Mucosa of stomach (tissue), 1 donor: ENCODE results near the gene SAV1.
A peak's percentile ranks its signal among the peaks of the same experiment; 100 is the strongest.
"Not testable (repeated sequence)": the region's sequence is repeated elsewhere in the genome, so short reads cannot be mapped to it uniquely, and the experiment has no call there.

Experiments
- H3K27me3 ChIP-seq: one replicate; pipeline ENCODE4 v1.7.0; 2013; ENCODE audit warnings: mild to moderate bottlenecking, low read length; ENCODE audit not compliant: control insufficient read depth, insufficient read depth
- H3K36me3 ChIP-seq: one replicate; pipeline ENCODE4 v1.7.0; 2013; ENCODE audit warnings: low read length; ENCODE audit not compliant: control insufficient read depth, insufficient read depth
- H3K4me1 ChIP-seq: one replicate; pipeline ENCODE4 v1.7.0; 2013; ENCODE audit warnings: mild to moderate bottlenecking, low read length; ENCODE audit not compliant: control insufficient read depth, insufficient read depth
- H3K4me3 ChIP-seq: one replicate; pipeline ENCODE4 v1.7.0; 2013; ENCODE audit warnings: low read length
- H3K9ac ChIP-seq: one replicate; pipeline ENCODE4 v1.7.0; 2013; ENCODE audit warnings: mild to moderate bottlenecking, low read length, moderate library complexity
- H3K9me3 ChIP-seq: one replicate; pipeline ENCODE4 v1.7.0; 2013; ENCODE audit warnings: mild to moderate bottlenecking, low read length, moderate library complexity; ENCODE audit not compliant: control insufficient read depth
- donor health status: Pancreatic carcinoma.

SAV1 gene

GRCh38 chr14:50667996-50668825, at the start of gene SAV1:
SAV1 (minus strand) TSS chr14:50668306; CDS start chr14:50667967, 339 bp downstream.
- Histone ChIP-seq H3K27me3 (no peaks in the 10 kb centered on the region), H3K36me3 (no peaks in the 10 kb centered on the region), H3K9ac (peak within 1 kb of the TSS; percentile 84), H3K4me1 (no peaks in the 10 kb centered on the region), H3K9me3 (no peaks in the 10 kb centered on the region), H3K4me3 (peak within 1 kb of the TSS; percentile 78)

GRCh38 chr14:50717811-50718210, 49.7 kb upstream of the SAV1 start:
- H3K9ac ChIP-seq: no peak overlapping the region
- H3K4me1 ChIP-seq: no peaks in the 10 kb centered on the region
- no peaks in the 10 kb centered on the region for H3K9me3 ChIP-seq
- no peaks in the 10 kb centered on the region for H3K27me3 ChIP-seq
- no peak overlapping the region for H3K4me3 ChIP-seq
- H3K36me3 ChIP-seq: no peaks in the 10 kb centered on the region

GRCh38 chr14:50714450-50715073, 46.5 kb upstream of the SAV1 start:
- Histone ChIP-seq H3K9me3 (no peaks in the 10 kb centered on the region), H3K9ac (no peak overlapping the region), H3K27me3 (no peaks in the 10 kb centered on the region), H3K4me3 (no peak overlapping the region), H3K4me1 (no peaks in the 10 kb centered on the region), H3K36me3 (no peaks in the 10 kb centered on the region)

DNA sequence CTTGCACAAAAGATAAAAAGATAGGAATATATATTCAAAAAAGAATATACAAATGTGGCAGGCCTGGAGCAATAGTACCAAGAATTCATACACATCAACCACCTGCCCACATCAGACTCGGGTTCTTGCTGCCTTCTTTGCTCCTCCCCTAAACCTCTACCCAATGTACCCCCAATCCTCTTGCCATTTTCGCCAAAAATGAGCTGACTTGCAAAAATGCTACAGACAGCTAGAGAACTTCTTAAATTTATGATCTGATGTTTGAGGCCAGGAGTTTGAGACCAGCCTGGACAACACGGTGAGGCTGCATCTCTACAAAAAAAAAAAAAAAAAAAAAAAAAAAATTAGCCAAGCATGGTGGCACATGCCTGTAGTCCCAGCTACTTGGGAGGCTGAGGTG, 42.9 kb upstream of the SAV1 start:
- Histone ChIP-seq H3K36me3 (no peaks in the 10 kb centered on the region), H3K4me1 (no peaks in the 10 kb centered on the region), H3K27me3 (no peaks in the 10 kb centered on the region), H3K9me3 (no peaks in the 10 kb centered on the region), H3K9ac (no peak overlapping the region), H3K4me3 (no peak overlapping the region)

DNA sequence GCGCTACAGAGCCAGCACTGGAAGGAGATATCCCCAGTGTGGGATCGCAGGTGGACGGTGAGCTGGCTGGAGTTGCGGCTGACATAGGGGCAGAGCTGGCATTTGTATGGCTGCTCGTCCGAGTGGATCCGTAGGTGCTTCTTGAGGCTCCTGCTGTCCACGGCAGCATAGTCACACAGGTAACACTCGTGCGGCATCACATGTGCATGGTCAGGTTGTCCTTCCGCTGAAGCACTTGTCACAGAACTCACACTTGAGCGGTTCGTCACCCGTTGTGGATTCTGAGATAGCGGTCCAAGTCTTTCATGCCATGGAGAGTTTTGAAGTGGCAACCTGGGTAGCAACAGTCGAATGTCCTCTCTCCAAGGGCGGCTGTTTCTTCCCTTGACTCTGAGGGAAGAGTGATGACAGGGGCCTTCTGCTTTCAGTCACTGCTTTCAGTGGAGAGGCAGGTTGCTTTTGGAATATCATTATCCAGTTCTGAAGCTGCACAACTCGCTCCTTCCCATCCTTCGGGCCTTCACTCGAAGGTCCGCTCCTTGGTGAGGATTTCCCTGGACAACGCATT, 37.0 kb upstream of the SAV1 start:
- Histone ChIP-seq H3K4me3 (no peak overlapping the region), H3K9ac (no peak overlapping the region), H3K4me1 (no peaks in the 10 kb centered on the region), H3K9me3 (no peaks in the 10 kb centered on the region), H3K36me3 (no peaks in the 10 kb centered on the region), H3K27me3 (peaks cover 13% of the 10 kb centered on the region)

GRCh38 chr14:50704454-50705010, 36.4 kb upstream of the SAV1 start:
- Histone ChIP-seq H3K4me1 (no peaks in the 10 kb centered on the region), H3K4me3 (no peak overlapping the region), H3K36me3 (no peaks in the 10 kb centered on the region), H3K9me3 (no peaks in the 10 kb centered on the region), H3K27me3 (peaks cover 13% of the 10 kb centered on the region), H3K9ac (no peak overlapping the region)

- H3K9me3 ChIP-seq: no peaks in the 10 kb centered on the region
- peaks cover 15% of the 10 kb centered on the region for H3K27me3 ChIP-seq
- H3K9ac ChIP-seq: no peak overlapping the region
- no peaks in the 10 kb centered on the region for H3K4me1 ChIP-seq
- H3K4me3 ChIP-seq: no peak overlapping the region
- H3K36me3 ChIP-seq: no peaks in the 10 kb centered on the region
Observed at GRCh38 chr14:50697659-50698290, 29.7 kb upstream of the SAV1 start.

- not testable (repeated sequence) for H3K9me3 ChIP-seq, H3K4me1 ChIP-seq, H3K36me3 ChIP-seq, H3K4me3 ChIP-seq, H3K27me3 ChIP-seq, H3K9ac ChIP-seq
Observed at GRCh38 chr14:50694260-50694659, 26.2 kb upstream of the SAV1 start.

DNA sequence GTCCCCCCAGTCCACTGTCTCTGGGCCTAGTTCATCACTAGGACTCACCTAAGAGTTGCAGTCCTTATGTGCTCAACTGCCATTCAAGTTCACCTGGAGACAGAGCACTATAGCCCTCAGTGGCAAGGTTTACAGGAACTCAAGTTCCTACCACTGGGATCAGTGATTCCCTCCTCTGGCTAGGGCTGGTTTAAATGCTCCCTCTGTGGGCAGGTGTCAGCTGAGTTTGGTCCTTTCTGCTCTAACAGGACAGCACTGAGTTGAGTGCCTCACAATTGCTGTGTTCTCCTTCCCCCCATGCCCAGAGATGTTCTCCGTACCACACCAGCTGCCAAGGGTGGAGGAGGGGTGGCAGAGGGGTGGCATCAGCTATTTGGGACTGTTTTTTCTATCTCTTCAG, 20.8 kb upstream of the SAV1 start:
- Histone ChIP-seq H3K4me3 (no peak overlapping the region), H3K9ac (no peak overlapping the region), H3K36me3 (no peaks in the 10 kb centered on the region), H3K9me3 (no peaks in the 10 kb centered on the region), H3K27me3 (peaks cover 4% of the 10 kb centered on the region), H3K4me1 (no peaks in the 10 kb centered on the region)

DNA sequence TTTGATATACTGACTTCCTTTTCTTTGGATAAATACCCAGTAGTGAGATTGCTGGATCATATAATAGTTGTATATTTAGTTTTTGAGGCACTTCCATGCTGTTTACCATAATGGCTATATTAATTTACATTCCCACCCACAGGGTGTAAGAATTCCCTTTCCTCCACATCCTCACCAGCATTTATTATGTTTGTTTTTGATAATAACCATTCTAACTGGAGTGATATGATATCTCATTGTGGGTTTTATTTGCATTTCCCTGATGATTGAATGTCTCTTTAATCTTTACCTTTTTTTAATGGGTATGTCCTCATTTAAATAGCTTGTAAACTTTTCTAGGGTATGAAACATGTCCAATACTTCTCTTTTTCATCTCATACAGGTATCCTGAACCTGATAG, 11.6 kb upstream of the SAV1 start:
- Histone ChIP-seq H3K4me3 (no peak overlapping the region), H3K27me3 (peaks cover 4% of the 10 kb centered on the region), H3K9me3 (no peaks in the 10 kb centered on the region), H3K36me3 (no peaks in the 10 kb centered on the region), H3K4me1 (peaks cover 18% of the 10 kb centered on the region), H3K9ac (no peak overlapping the region)

DNA sequence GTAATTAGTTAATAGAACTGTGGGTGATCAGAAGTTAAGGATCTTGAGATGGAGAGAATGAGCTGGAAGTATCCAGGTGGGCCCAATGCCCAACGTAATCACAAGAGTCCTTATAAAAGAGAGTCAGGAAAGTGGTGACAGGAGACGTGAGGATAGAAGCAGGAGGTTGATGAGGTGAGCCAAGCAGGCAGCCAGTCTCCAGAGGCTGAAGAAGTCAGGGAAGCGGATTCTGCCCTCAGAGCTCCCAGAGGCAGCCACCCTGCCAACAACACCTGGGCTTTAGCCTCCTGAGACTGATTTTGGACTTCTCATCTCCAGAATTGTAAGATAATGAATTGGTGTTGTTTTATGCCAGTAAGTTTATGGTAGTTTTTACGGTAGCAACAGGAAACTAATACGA, 10.1 kb upstream of the SAV1 start:
- Histone ChIP-seq H3K4me1 (peaks cover 18% of the 10 kb centered on the region), H3K9ac (no peak overlapping the region), H3K36me3 (no peaks in the 10 kb centered on the region), H3K9me3 (no peaks in the 10 kb centered on the region), H3K4me3 (no peak overlapping the region), H3K27me3 (peaks cover 4% of the 10 kb centered on the region)
